Left renal cortex interstitium (tissue), 4 donors: ENCODE results near the gene ZMIZ1. TPM values are rescaled to one million over a fixed set of nuclear protein-coding genes. Genes with fewer than 3 reads are reported as not detected.
"Not testable (repeated sequence)": the region's sequence is repeated elsewhere in the genome, so short reads cannot be mapped to it uniquely, and the experiment has no call there.

ENCODE experiments used
- DNase-seq, 4 donors: peaks; one replicate each; pipeline ENCODE4 v3.0.0-alpha.2; 2013; ENCODE audit warnings: low read depth in 4 of 4, low spot score in 2 of 4, missing footprints in 1 of 4
- polyA plus RNA-seq, 4 donors: library from polyadenylated mRNA; unstranded; fragments of 120-200 nt; gene quantifications; one replicate each; pipeline ENCODE4 v1.2.1, GENCODE V29; 2013; ENCODE audit not compliant: insufficient read length in 4 of 4

The ZMIZ1 gene
- polyA plus RNA-seq, 4 donors = 60.8 to 84.7 (median 74.1) TPM

GRCh38 chr10:79268742-79269141 lies 200.0 kb downstream of the ZMIZ1 start:
- no peak for DNase-seq

- no peak for DNase-seq
Measured at GRCh38 chr10:79269443-79269842, 200.7 kb downstream of the ZMIZ1 start.

DNA sequence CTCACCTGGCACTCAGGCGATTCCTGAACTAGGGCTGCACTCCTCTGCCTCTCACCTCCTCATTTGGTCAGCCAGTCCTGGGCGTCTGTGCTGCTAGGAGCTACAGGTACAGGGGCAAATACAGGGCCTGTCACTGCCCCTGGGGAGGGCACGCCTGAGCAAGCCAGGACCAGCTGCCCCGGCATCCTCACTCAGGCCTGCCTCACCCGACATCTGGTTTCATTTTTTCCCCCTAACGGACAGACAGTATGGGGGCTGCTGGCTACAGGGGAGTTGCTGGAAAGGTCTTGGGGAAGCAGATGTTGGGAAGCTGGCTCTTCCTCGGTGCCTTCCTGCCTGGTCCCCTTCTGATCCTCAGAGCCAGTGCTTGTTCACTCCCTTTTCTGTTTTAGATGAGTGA lies 201.2 kb downstream of the ZMIZ1 start:
- no peak for DNase-seq

DNA sequence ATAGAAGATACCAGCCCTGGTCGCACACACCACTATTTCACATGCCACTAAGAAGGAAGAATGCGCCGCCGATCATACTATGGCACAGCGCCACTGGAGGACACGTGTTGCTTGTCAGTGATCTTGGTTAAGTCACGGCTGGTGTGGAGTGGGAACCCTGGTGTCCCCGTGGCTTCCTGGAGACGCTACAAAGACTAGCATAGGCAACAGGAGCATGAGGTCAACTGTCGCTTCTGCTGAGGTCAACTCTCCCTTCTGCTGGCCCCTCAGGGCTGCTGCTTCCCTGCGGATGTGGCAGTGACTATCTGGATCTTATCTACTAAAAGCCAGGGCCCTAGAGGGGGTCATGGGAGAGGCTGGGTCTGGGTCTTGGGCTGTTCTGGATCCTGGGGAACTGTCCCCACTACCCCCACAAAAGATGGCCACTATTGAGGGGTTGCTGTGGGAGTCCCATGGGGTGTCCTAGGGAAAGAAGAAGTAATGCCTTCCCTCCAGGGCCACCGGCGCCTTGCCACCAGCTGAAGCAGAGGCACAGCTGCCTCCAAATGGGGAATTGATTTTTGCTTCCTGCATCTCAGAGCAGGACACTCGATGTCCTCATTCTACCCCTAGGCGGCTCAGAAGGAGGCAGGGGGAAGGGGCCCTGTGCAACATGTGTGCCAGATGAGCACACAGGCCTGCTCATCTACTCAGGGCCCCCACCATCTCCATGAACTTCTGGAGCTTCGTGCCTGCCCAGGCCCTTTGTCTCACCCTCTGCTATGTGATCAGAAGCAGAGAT lies 201.9 kb downstream of the ZMIZ1 start:
- DNase-seq = no peak

- DNase-seq = no peak
Measured at GRCh38 chr10:79272353-79272752, 203.6 kb downstream of the ZMIZ1 start.

DNA sequence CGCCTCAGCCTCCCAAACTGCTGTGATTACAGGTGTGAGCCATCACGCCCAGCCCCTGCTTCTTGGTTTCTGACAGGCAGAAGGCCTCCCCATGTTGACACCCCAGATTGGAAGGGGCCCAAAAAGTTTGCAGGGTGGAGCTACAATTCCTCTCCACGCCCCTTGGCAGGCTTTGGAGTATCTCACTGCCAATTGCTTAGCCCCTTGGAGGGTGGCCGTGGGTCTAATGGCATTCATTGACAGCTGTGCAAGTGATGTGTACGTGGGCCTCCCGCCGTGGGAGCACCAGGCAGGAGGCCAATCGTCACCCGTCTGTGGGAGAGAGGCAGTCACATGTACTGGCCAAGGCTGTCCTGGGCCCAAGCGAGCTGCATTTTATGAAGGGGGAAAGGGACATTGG lies 204.8 kb downstream of the ZMIZ1 start:
- no peak for DNase-seq

GRCh38 chr10:79274279-79275104 lies 205.7 kb downstream of the ZMIZ1 start:
- DNase-seq = no peak

DNA sequence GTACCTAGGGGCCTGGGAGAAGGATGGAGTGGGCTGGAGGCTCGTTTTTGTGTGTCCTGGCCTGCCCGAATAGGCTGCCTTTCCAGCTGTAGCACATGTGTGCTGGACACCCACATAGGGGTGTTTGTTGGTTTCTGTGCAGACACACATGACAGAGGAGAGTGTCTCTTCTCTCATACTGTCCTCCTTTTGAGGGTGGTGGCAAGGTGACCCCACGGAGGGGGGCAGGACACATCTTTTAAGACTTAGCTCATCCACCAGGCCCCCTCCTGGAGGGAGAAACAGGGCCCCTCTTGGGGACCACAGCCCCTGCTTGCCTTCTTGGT lies 206.3 kb downstream of the ZMIZ1 start:
- no peak for DNase-seq

DNA sequence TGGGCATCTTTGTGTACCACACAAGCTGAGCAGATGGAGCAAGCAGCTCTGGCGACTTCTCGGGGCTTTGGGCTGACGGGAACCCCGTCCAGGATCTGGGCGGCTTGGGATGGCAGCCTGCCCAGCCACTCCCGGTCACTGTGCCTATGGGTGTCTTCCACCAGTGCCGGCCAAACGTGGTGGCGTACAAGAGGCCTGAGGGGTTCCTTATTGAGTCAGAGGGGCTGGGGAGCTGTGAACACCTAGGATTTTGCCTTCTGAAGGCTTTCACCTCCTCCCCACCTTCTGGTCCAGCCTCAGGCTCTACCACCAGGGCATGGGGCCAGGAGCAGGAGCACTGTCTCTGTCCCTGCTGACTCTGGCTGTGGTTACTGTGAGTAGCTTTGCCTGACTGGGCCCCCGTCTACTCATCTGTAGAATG lies 206.7 kb downstream of the ZMIZ1 start:
- no peak for DNase-seq

DNA sequence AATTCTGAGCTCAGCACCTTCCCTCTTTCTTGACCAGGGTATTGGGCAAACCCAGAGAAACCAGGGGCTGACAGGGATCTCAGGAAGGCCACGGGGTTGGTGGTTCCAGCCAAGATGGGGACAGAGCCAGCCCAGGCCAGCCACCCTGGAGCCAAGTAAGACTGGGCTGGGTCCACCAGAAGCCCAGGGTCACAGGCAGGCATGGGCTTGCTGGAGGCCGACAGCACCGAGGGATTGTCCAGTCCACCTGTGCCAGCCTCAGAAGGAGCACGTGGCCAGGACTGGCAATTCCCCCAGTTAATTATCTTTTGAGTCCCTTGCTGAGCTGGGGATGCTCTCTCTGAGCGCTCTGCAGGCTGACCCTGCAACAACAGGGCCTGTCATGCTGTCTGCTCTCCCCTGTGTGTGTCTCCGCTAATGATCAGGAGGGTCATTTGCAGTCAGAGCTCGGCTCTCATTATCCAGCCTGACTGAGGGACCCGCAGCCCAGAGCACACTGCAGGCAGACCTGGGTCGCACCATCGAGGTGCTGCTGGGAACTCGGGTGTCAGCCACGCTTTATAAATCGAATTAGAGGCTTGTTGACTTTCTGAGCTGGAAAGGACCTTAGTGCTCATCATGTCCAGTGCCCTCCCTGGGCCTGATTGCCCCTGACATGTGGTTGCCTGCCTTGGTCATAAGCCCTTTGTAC lies 209.0 kb downstream of the ZMIZ1 start:
- DNase-seq = no peak

GRCh38 chr10:79279047-79279446 lies 210.3 kb downstream of the ZMIZ1 start:
- DNase-seq = not testable (repeated sequence)

- DNase-seq = no peak
Measured at GRCh38 chr10:79280956-79281355, 212.2 kb downstream of the ZMIZ1 start.

DNA sequence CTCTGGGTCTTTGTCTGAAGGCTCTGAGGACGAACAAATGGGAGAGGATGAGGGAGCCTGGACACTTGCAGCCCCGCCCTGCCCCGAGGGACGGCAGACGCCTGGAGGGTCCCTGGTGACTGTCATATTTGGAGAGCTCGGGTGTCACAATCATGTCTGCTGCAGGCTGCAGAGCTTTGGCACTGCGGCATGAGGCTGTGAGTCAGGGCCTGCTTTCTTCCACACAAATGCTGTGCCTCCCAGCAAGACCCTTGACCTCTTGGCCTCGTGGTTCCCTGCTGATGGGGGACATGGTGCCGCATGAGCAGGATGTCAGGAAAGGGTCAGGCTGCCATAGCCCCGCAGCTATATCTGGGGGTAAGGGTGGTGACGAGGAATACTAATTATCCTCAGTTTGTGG lies 213.6 kb downstream of the ZMIZ1 start:
- no peak for DNase-seq

- no peak for DNase-seq
Measured at GRCh38 chr10:79283616-79284015, 214.8 kb downstream of the ZMIZ1 start.

GRCh38 chr10:79284158-79284871 lies 215.5 kb downstream of the ZMIZ1 start:
- DNase-seq = no peak

DNA sequence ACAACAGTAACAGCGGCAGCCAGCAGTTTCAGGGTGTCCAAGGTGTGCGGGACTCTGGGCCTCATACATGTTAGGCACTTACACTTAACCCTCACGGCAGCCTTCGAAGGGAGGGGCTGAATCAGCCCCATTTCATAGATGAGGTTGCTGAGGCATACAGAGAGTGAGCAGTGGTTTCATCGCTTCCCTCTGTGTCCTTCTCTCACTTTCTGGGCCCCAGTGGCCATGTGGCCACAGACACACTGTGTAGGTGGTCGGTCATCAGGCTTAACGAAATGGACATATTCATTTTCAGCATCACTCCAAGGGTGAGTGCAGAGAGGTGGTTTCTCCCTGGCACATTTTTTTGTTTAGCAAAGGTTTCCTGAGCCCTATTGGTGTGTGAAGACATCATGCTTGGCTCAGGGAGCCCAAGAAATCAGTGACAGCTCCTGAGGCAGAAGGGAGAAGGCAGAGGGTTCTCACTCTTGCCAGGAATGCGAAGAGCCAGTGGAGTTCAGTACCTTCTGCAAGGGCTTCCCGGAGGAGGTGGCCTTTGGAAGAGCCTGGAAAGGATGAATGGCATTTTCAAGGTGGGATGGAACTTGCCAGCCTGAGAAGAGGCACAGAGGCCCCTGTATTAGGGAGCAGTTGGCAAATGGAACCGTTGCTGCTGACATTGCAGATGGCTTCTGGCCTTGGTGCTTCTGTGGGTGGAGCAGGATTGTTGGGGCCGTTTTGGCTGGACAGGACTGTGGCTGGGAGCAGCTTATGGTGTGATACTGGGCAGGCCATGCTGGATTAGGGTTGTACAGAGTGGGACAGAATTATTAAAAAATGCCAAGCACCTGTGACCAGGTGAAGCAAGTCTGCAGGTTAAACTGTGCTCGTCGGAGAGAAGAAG lies 216.8 kb downstream of the ZMIZ1 start:
- no peak for DNase-seq

GRCh38 chr10:79286318-79286951 lies 217.7 kb downstream of the ZMIZ1 start:
- DNase-seq = no peak

DNA sequence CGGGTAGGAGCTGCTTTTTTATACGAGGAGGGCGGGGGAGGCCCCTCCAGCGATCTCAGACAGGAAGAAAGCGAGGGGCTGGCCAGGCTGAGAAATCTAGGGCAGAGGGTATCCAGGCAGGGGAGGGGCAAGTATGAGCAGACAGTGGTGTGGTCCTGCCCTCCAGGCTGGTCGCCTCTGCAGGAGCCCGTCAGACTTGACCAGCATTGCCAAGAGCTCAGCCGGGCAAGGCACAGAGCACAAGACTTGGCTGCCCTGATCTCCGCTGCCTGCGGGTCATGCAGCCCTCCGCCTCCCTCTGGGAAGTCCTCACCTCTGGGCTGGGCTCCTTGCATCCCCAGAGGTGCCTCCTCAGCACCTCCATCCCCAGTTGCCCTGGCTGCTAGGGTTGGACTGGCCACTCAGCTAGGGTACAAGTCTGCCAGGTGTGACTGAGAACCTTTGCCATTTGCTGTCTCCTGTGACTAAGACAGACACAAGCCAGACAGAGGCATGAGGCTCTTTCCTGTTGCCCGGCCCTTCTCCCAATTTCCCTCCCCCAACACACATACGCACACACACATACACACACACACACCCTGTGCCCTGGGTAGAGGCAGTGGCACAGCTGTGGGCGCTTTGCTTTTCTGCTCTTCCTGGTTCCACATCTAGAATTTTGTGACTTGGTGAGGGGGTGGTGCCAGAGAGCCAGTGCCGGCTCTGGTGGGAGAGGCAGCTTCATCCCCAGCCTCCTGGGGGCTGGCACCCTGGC lies 219.4 kb downstream of the ZMIZ1 start:
- DNase-seq = no peak

DNA sequence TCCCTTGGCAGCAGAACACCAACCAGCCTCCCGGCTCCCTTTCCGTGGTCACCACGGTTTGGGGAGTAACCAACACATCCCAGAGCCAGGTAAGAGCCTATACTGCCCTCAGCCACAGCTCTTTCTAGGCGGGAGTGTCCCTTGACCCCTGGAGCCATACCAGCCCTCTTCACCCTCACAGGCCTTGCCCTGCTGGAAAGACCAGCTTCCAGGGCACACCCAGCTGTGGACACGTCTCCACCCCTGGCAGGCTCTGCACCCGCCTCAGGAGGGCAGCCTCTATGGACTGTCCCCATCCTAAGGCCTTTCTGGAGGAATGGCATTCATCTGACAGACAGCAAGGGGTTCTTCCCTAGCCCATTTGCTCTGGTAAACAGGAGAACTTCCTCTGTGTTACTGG lies 221.0 kb downstream of the ZMIZ1 start:
- DNase-seq = no peak
